ENCODE data around the gene RAP1GAP2.

The RAP1GAP2 gene

GRCh38 chr17:2936771-2937321, 140.6 kb downstream of the RAP1GAP2 start (continued):
- TF ChIP-seq, protein P1, sequence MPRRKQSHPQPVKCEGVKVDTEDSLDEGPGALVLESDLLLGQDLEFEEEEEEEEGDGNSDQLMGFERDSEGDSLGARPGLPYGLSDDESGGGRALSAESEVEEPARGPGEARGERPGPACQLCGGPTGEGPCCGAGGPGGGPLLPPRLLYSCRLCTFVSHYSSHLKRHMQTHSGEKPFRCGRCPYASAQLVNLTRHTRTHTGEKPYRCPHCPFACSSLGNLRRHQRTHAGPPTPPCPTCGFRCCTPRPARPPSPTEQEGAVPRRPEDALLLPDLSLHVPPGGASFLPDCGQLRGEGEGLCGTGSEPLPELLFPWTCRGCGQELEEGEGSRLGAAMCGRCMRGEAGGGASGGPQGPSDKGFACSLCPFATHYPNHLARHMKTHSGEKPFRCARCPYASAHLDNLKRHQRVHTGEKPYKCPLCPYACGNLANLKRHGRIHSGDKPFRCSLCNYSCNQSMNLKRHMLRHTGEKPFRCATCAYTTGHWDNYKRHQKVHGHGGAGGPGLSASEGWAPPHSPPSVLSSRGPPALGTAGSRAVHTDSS (tag by site-specific recombination; IDR thresholded peaks at IDR 0.05) = no peak
- TF ChIP-seq ZNF501 (tag by site-specific recombination; IDR thresholded peaks at IDR 0.05) (no peak), EGR2 (tag by site-specific recombination; IDR thresholded peaks at IDR 0.05; ENCODE audit: low read depth) (no peak)

- no peak for TF ChIP-seq ZNF747 (tag by site-specific recombination; IDR thresholded peaks at IDR 0.05)
- no peak for TF ChIP-seq ZBTB21 (tag by site-specific recombination; IDR thresholded peaks at IDR 0.05)
- TF ChIP-seq ZNF600 (tag by site-specific recombination; IDR thresholded peaks at IDR 0.05) = no peak
- no peak for TF ChIP-seq YY2 (tag by site-specific recombination; IDR thresholded peaks at IDR 0.05)
- TF ChIP-seq ZNF18 (tag by site-specific recombination; IDR thresholded peaks at IDR 0.05) = no peak
- no peak for TF ChIP-seq ZNF488 (tag by site-specific recombination; IDR thresholded peaks at IDR 0.05)
- no peak for TF ChIP-seq ZNF664 (tag by site-specific recombination; IDR thresholded peaks at IDR 0.05)
- no peak for TF ChIP-seq PRDM6 (tag by site-specific recombination; IDR thresholded peaks at IDR 0.05)
- no peak for TF ChIP-seq HOXA7 (CRISPR knock-in tag; IDR thresholded peaks at IDR 0.05; ENCODE audit: borderline replicate concordance)
- no peak for TF ChIP-seq IKZF3 (tag by site-specific recombination; IDR thresholded peaks at IDR 0.05)
- no peak for TF ChIP-seq ZFP37 (tag by site-specific recombination; IDR thresholded peaks at IDR 0.05)
- no peak for TF ChIP-seq ZNF391 (tag by site-specific recombination; IDR thresholded peaks at IDR 0.05; ENCODE audit: borderline replicate concordance, low read depth)
- no peak for TF ChIP-seq YY1 (tag by site-specific recombination; IDR thresholded peaks at IDR 0.05)
- TF ChIP-seq ZNF341 (tag by site-specific recombination; IDR thresholded peaks at IDR 0.05; ENCODE audit: low read depth) = no peak
- no peak for TF ChIP-seq GLIS2 (tag by site-specific recombination; IDR thresholded peaks at IDR 0.05)
- TF ChIP-seq ZFP69B (tag by site-specific recombination; IDR thresholded peaks at IDR 0.05) = no peak
- Histone ChIP-seq H3K36me3 (ENCODE audit: control insufficient read depth in 2 of 2, insufficient read depth in 1 of 2, low read length in 2 of 2) (no peaks in the 10 kb centered on the region), H3K27ac (ENCODE audit: extremely low read depth, low read depth, low read length) (no peak overlapping the region), H3K4me1 (ENCODE audit: control insufficient read depth, insufficient read depth, low read length) (no peaks in the 10 kb centered on the region), H3K9me3 (ENCODE audit: control insufficient read depth, insufficient read depth, low read depth, low read length) (no peaks in the 10 kb centered on the region), H3K4me3 (ENCODE audit: low read depth, low read length) (no peak overlapping the region)
- CTCF ChIA-PET = interaction anchor here (0.6 to 1.9 kb wide), 13 partner anchors 9 to 399 kb away, joined by 3 to 10 read pairs (median 3); no protein-coding TSS in a partner anchor
- POLR2A ChIA-PET = interaction anchor here (0.6 kb wide), 1 partner anchor 25 kb away, joined by 14 read pairs; no protein-coding TSS in a partner anchor
Measured at GRCh38 chr17:2937331-2938003, 141.2 kb downstream of the RAP1GAP2 start.
